AG09319 (cell line): Measurements from ENCODE around the gene PZP.

ENCODE experiments used
- DNase-seq: peaks from one replicate; pipeline ENCODE4 v3.0.0-alpha.2; 2010; ENCODE audit warnings: low read depth; ENCODE audit errors: extremely low read depth
- CTCF ChIP-seq: IDR thresholded peaks from 2 replicates; pipeline ENCODE4 v1.5.1; 2011; ENCODE audit warnings: low read depth, mild to moderate bottlenecking, inconsistent platforms, low read length, moderate library complexity

PZP gene

GRCh38 chr12:9133216-9133916 lies 74.8 kb downstream of the PZP start:
- TF ChIP-seq CTCF, result no peak
- no peak for DNase-seq

GRCh38 chr12:9132008-9132535 lies 76.1 kb downstream of the PZP start:
- DNase-seq, result no peak
- TF ChIP-seq CTCF, result no peak

DNA sequence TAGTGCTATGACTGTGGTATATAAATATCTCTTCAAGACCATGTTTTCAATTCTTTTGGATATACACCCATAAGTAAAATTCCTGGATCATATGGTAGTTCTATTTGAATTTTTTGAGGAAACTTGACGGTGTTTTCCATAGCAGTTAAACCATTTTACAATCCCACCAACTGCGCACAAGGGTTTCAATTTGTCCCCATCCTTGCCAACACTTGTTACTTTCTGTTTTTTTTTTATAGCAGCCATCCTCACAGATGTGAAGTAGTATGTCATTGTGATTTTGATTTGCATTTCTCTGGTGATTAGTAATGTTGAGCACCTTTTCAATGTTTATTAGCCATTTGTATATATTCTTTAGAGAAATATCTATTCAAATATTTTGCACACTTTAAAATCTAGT lies 78.0 kb downstream of the PZP start:
- TF ChIP-seq CTCF, result no peak
- no peak for DNase-seq

- no peak for TF ChIP-seq CTCF
Measured at GRCh38 chr12:9127936-9128663, 80.1 kb downstream of the PZP start.

DNA sequence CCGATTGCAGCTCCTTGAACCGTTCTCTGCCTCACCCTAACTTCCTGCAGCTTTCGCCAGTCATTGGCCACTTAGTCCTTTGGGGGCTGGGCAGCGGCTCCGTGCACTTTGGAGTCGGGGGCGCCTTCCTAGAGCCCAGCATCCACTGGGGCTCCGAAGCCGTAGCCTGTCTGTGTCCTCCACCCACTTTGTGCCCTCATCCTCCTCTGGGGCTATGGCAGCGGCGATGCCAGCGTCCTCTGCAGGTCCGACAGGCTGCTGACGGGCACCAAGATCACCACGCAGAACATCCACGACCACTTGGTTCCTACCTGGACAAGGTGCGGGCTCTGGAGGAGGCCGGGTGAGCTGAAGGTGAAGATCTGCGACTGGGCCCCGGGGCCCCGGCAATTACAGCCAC lies 80.7 kb downstream of the PZP start:
- DNase-seq, result no peak
- no peak for TF ChIP-seq CTCF

More at GRCh38 chr12:9127936-9128663, 80.1 kb downstream of the PZP start:
- DNase-seq, result no peak

GRCh38 chr12:9124383-9125031 lies 83.7 kb downstream of the PZP start:
- no peak for TF ChIP-seq CTCF
- DNase-seq, result no peak
